ENCODE results near the gene DAB2.

Gene DAB2

GRCh38 chr5:39437467-39437866 is 12.7 kb upstream of the DAB2 start:
- H3K4me3 ChIP-seq (ENCODE audit: low read depth in 1 of 2, low read length in 2 of 2), result no peak overlapping the region
- no peaks in the 10 kb centered on the region for H3K9me3 ChIP-seq (ENCODE audit: control insufficient read depth in 1 of 2, low read length in 2 of 2)
- no peak overlapping the region for H3K27ac ChIP-seq (ENCODE audit: low read depth, low read length)
- no peaks in the 10 kb centered on the region for H3K36me3 ChIP-seq (ENCODE audit: control insufficient read depth in 1 of 2, insufficient read depth in 2 of 2, low read length in 2 of 2)
- no peak overlapping the region for H3K9ac ChIP-seq (ENCODE audit: low read depth in 1 of 2, low read length in 2 of 2)
- no peaks in the 10 kb centered on the region for H3K27me3 ChIP-seq (ENCODE audit: control insufficient read depth in 1 of 2, insufficient read depth in 2 of 2, low read length in 2 of 2)
- peaks cover 0 to 16% of the 10 kb centered on the region in 2 donors for H3K4me1 ChIP-seq (ENCODE audit: control insufficient read depth in 1 of 2, insufficient read depth in 2 of 2, low read length in 2 of 2)

DNA sequence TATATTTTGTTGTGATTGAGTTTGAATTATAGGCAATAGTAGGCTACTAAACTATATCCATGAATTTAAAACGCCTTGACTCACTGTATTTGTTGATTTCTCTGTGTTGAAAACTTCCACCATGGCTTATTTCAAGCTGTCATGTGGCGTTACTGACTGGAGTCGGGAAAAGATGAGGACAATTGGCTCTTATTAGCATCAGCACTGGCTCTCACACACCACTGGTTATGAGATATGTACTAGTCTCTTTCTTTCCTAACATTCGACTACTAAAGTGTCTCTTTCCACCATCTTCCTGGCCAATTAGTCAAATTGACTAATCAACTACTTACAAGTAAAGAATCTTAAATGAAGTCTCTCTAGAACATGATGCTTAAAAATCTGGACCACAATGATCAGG is 9.1 kb upstream of the DAB2 start:
- Histone ChIP-seq H3K27ac (ENCODE audit: low read depth, low read length) (no peak overlapping the region), H3K4me3 (ENCODE audit: low read depth in 1 of 2, low read length in 2 of 2) (no peak overlapping the region), H3K4me1 (ENCODE audit: control insufficient read depth in 1 of 2, insufficient read depth in 2 of 2, low read length in 2 of 2) (peaks cover 0 to 12% of the 10 kb centered on the region in 2 donors), H3K27me3 (ENCODE audit: control insufficient read depth in 1 of 2, insufficient read depth in 2 of 2, low read length in 2 of 2) (no peaks in the 10 kb centered on the region), H3K36me3 (ENCODE audit: control insufficient read depth in 1 of 2, insufficient read depth in 2 of 2, low read length in 2 of 2) (no peaks in the 10 kb centered on the region), H3K9ac (ENCODE audit: low read depth in 1 of 2, low read length in 2 of 2) (no peak overlapping the region), H3K9me3 (ENCODE audit: control insufficient read depth in 1 of 2, low read length in 2 of 2) (no peaks in the 10 kb centered on the region)

GRCh38 chr5:39432696-39433530 is 8.1 kb upstream of the DAB2 start:
- Histone ChIP-seq H3K36me3 (ENCODE audit: control insufficient read depth in 1 of 2, insufficient read depth in 2 of 2, low read length in 2 of 2) (no peaks in the 10 kb centered on the region), H3K4me1 (ENCODE audit: control insufficient read depth in 1 of 2, insufficient read depth in 2 of 2, low read length in 2 of 2) (peaks cover 0 to 12% of the 10 kb centered on the region in 2 donors)

GRCh38 chr5:39430461-39430860 is 5.7 kb upstream of the DAB2 start:
- peaks cover 3 to 6% of the 10 kb centered on the region in 2 donors for H3K27me3 ChIP-seq (ENCODE audit: control insufficient read depth in 1 of 2, insufficient read depth in 2 of 2, low read length in 2 of 2)
- no peak overlapping the region for H3K27ac ChIP-seq (ENCODE audit: low read depth, low read length)
- no peaks in the 10 kb centered on the region for H3K9me3 ChIP-seq (ENCODE audit: control insufficient read depth in 1 of 2, low read length in 2 of 2)
- no peaks in the 10 kb centered on the region for H3K36me3 ChIP-seq (ENCODE audit: control insufficient read depth in 1 of 2, insufficient read depth in 2 of 2, low read length in 2 of 2)
- no peak overlapping the region for H3K9ac ChIP-seq (ENCODE audit: low read depth in 1 of 2, low read length in 2 of 2)
- H3K4me1 ChIP-seq (ENCODE audit: control insufficient read depth in 1 of 2, insufficient read depth in 2 of 2, low read length in 2 of 2), result peaks cover 0 to 8% of the 10 kb centered on the region in 2 donors
- no peak overlapping the region for H3K4me3 ChIP-seq (ENCODE audit: low read depth in 1 of 2, low read length in 2 of 2)

More at GRCh38 chr5:39432696-39433530, 8.1 kb upstream of the DAB2 start:
- Histone ChIP-seq H3K9ac (ENCODE audit: low read depth in 1 of 2, low read length in 2 of 2) (no peak overlapping the region), H3K27ac (ENCODE audit: low read depth, low read length) (no peak overlapping the region), H3K9me3 (ENCODE audit: control insufficient read depth in 1 of 2, low read length in 2 of 2) (no peaks in the 10 kb centered on the region), H3K4me3 (ENCODE audit: low read depth in 1 of 2, low read length in 2 of 2) (no peak overlapping the region), H3K27me3 (ENCODE audit: control insufficient read depth in 1 of 2, insufficient read depth in 2 of 2, low read length in 2 of 2) (no peaks in the 10 kb centered on the region)

DNA sequence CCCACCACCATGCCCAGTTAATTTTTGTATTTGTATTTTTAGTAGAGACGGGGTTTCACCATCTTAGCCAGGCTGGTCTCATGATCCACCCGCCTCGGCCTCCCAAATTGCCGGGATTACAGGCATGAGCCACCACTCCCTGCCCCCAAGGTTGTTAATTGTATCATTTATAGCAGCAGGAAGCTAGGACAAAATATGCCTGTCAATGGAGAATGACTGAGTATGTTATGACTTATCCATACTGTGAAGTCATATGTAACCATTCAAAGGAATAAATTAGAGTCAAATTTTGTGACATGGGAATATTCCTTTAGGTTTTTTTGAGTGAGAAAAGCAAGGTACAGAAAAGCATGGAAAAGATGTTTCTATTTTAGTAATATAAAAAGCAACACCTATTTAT is 3.9 kb upstream of the DAB2 start:
- Histone ChIP-seq H3K36me3 (ENCODE audit: control insufficient read depth in 1 of 2, insufficient read depth in 2 of 2, low read length in 2 of 2) (no peaks in the 10 kb centered on the region), H3K4me3 (ENCODE audit: low read depth in 1 of 2, low read length in 2 of 2) (no peak overlapping the region), H3K9ac (ENCODE audit: low read depth in 1 of 2, low read length in 2 of 2) (no peak overlapping the region), H3K27me3 (ENCODE audit: control insufficient read depth in 1 of 2, insufficient read depth in 2 of 2, low read length in 2 of 2) (peaks cover 3 to 12% of the 10 kb centered on the region in 2 donors), H3K4me1 (ENCODE audit: control insufficient read depth in 1 of 2, insufficient read depth in 2 of 2, low read length in 2 of 2) (peaks cover 5 to 9% of the 10 kb centered on the region in 2 donors), H3K27ac (ENCODE audit: low read depth, low read length) (no peak overlapping the region), H3K9me3 (ENCODE audit: control insufficient read depth in 1 of 2, low read length in 2 of 2) (no peaks in the 10 kb centered on the region)

- Histone ChIP-seq H3K4me3 (ENCODE audit: low read depth in 1 of 2, low read length in 2 of 2) (no peak overlapping the region), H3K9ac (ENCODE audit: low read depth in 1 of 2, low read length in 2 of 2) (no peak overlapping the region), H3K27ac (ENCODE audit: low read depth, low read length) (no peak overlapping the region), H3K36me3 (ENCODE audit: control insufficient read depth in 1 of 2, insufficient read depth in 2 of 2, low read length in 2 of 2) (no peaks in the 10 kb centered on the region), H3K9me3 (ENCODE audit: control insufficient read depth in 1 of 2, low read length in 2 of 2) (no peaks in the 10 kb centered on the region), H3K27me3 (ENCODE audit: control insufficient read depth in 1 of 2, insufficient read depth in 2 of 2, low read length in 2 of 2) (peaks cover 3 to 12% of the 10 kb centered on the region in 2 donors), H3K4me1 (ENCODE audit: control insufficient read depth in 1 of 2, insufficient read depth in 2 of 2, low read length in 2 of 2) (peaks cover 3 to 5% of the 10 kb centered on the region in 2 donors)
Measured at GRCh38 chr5:39427633-39428032, 2.9 kb upstream of the DAB2 start.

- H3K36me3 ChIP-seq (ENCODE audit: control insufficient read depth in 1 of 2, insufficient read depth in 2 of 2, low read length in 2 of 2), result no peaks in the 10 kb centered on the region
- no peak overlapping the region for H3K4me3 ChIP-seq (ENCODE audit: low read depth in 1 of 2, low read length in 2 of 2)
- no peak overlapping the region for H3K9ac ChIP-seq (ENCODE audit: low read depth in 1 of 2, low read length in 2 of 2)
- peaks cover 3 to 12% of the 10 kb centered on the region in 2 donors for H3K27me3 ChIP-seq (ENCODE audit: control insufficient read depth in 1 of 2, insufficient read depth in 2 of 2, low read length in 2 of 2)
- H3K4me1 ChIP-seq (ENCODE audit: control insufficient read depth in 1 of 2, insufficient read depth in 2 of 2, low read length in 2 of 2), result peaks cover 3 to 5% of the 10 kb centered on the region in 2 donors
- no peak overlapping the region for H3K27ac ChIP-seq (ENCODE audit: low read depth, low read length)
- H3K9me3 ChIP-seq (ENCODE audit: control insufficient read depth in 1 of 2, low read length in 2 of 2), result no peaks in the 10 kb centered on the region
Measured at GRCh38 chr5:39427229-39427628, 2.4 kb upstream of the DAB2 start.

DNA sequence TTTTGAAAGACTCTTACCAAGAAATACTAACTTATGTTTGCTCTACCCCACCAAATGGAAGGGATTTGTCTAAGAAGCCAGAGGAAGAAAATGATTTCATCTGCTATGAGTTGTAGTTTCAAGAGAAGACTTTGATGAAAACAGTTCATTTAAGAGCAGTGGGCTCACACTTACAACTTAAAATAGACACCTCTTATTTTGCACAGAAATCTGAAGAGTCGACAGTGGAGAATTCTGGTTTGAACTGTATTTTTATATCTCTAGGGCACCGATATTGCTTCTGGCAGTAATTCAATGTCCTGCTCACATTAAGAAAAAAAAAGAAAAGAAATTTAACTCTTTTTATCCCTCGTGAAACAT is 1.9 kb upstream of the DAB2 start:
- Histone ChIP-seq H3K9ac (ENCODE audit: low read depth in 1 of 2, low read length in 2 of 2) (no peak overlapping the region), H3K4me1 (ENCODE audit: control insufficient read depth in 1 of 2, insufficient read depth in 2 of 2, low read length in 2 of 2) (peaks cover 3 to 5% of the 10 kb centered on the region in 2 donors), H3K27ac (ENCODE audit: low read depth, low read length) (no peak overlapping the region), H3K4me3 (ENCODE audit: low read depth in 1 of 2, low read length in 2 of 2) (no peak overlapping the region), H3K9me3 (ENCODE audit: control insufficient read depth in 1 of 2, low read length in 2 of 2) (no peaks in the 10 kb centered on the region), H3K36me3 (ENCODE audit: control insufficient read depth in 1 of 2, insufficient read depth in 2 of 2, low read length in 2 of 2) (no peaks in the 10 kb centered on the region), H3K27me3 (ENCODE audit: control insufficient read depth in 1 of 2, insufficient read depth in 2 of 2, low read length in 2 of 2) (peaks cover 3 to 12% of the 10 kb centered on the region in 2 donors)

- Histone ChIP-seq H3K4me1 (ENCODE audit: control insufficient read depth in 1 of 2, insufficient read depth in 2 of 2, low read length in 2 of 2) (peaks cover 3 to 5% of the 10 kb centered on the region in 2 donors), H3K36me3 (ENCODE audit: control insufficient read depth in 1 of 2, insufficient read depth in 2 of 2, low read length in 2 of 2) (no peaks in the 10 kb centered on the region), H3K9ac (ENCODE audit: low read depth in 1 of 2, low read length in 2 of 2) (no peak overlapping the region), H3K4me3 (ENCODE audit: low read depth in 1 of 2, low read length in 2 of 2) (no peak overlapping the region), H3K27ac (ENCODE audit: low read depth, low read length) (no peak overlapping the region), H3K27me3 (ENCODE audit: control insufficient read depth in 1 of 2, insufficient read depth in 2 of 2, low read length in 2 of 2) (peaks cover 3 to 12% of the 10 kb centered on the region in 2 donors), H3K9me3 (ENCODE audit: control insufficient read depth in 1 of 2, low read length in 2 of 2) (no peaks in the 10 kb centered on the region)
Measured at GRCh38 chr5:39426051-39426745, 1.4 kb upstream of the DAB2 start.

- Histone ChIP-seq H3K9me3 (ENCODE audit: control insufficient read depth in 1 of 2, low read length in 2 of 2) (no peaks in the 10 kb centered on the region), H3K4me3 (ENCODE audit: low read depth in 1 of 2, low read length in 2 of 2) (peak overlapping the region; percentile 70), H3K4me1 (ENCODE audit: control insufficient read depth in 1 of 2, insufficient read depth in 2 of 2, low read length in 2 of 2) (peaks cover 3 to 5% of the 10 kb centered on the region in 2 donors), H3K27ac (ENCODE audit: low read depth, low read length) (peak overlapping the region; percentile 59), H3K36me3 (ENCODE audit: control insufficient read depth in 1 of 2, insufficient read depth in 2 of 2, low read length in 2 of 2) (no peaks in the 10 kb centered on the region), H3K9ac (ENCODE audit: low read depth in 1 of 2, low read length in 2 of 2) (no peak overlapping the region), H3K27me3 (ENCODE audit: control insufficient read depth in 1 of 2, insufficient read depth in 2 of 2, low read length in 2 of 2) (peaks cover 3 to 12% of the 10 kb centered on the region in 2 donors)
Measured at GRCh38 chr5:39423331-39423751, 1.4 kb downstream of the DAB2 start.

Measured in duodenal mucosa (tissue), 2 donors.